DMS153 treated with DMSO at 0.1 percent for 48 hours (cell line): ENCODE data around the gene SYCE3.

Experiments
- DNase-seq: peaks from one replicate; lab custom pipeline; 2025; ENCODE audit not compliant: unreplicated experiment; lab: John Stamatoyannopoulos, UW

SYCE3 gene

DNA sequence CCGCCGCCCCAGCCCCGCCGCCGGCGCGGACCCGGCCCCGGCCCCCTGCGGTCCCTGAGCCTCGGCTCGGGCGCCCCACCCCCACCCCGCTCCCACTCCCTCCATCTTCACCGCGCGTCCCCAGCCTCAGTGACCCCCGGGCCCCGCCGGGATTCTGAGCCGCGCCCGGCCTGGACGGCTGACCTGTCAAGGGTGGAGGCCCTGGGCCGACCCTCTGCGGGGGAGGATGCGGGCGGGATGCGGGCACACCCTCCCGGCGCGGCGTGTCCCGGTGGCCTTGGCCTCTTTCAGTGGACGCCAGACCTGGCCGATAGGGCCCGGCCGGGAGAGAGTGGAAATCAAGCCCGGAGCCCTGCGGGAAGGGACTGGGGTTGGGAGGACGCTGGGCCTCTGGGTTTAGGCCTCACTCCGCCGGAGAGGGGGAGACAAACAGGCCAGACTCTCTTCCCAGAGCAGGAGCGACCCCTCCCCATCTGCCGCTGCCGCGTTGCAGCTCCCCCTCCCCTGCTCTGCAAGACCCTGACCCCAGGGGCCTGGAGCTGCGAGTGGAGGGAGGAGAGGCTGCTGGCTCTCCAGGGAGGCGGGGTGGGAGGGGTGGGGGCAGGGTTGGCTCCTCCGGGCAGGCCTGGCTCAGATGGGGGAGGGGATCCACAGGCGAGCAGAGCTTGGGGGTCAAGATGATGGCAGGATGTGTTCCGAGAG lies 38.4 kb upstream of the SYCE3 start:
- DNase-seq, result no peak

DNA sequence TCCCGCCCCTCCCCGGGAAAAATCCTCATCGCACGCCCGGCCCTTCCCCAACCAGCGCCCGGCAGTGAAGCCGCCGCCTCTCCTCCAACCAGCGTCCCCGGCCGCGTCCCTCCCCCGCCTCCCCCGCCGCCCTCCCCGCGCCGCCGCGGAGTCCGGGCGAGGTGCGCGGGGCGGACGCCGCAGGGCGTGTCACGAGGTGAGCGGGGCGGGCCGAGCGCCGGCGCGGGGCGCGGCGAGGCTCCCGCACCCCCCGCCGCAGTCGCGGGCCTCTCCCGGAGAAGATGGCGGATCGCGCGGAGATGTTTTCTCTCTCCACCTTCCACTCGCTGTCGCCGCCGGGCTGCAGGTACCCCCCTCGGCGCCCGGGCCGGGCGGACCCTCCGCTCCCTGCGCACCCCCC lies 37.8 kb upstream of the SYCE3 start, which contains the start of gene MAPK8IP2:
Gene MAPK8IP2, plus strand, starts transcription at position 256 of the 400 bp plus-strand sequence. Its CDS starts 26 bp downstream, at position 282.
- no peak for DNase-seq

DNA sequence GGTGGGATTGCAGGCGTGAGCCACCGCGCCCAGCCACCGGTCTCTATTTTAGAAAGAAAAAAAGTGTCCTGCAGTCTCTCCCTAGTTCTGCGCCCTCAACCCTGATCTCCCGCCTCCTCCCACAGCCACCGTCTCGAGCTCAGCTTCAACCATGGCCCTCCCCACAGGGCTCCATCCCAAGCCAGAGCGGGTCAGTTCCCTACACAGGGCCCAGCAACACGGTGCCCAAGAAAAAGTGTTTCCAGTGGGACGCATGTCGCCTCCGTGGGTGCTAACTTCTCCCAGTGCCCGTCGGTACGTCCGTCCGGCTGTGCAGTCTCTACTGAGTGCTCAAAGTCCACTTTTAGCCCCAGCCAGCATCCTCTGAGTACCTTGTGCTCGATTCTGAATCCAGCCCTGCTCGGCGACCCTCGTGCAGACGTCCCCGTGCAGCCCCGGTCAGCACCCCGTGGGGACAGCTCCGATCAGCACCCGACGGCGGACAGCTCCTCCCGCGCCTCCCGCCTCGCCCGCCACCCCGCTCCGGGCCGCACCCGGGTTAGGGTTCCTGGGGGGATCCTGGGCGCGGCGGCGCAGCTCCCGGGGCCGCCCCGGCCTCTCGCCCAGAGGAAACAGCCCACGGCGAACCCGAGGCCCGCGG lies 37.2 kb upstream of the SYCE3 start:
- no peak for DNase-seq

- no peak for DNase-seq
Measured at GRCh38 chr22:50597097-50597496, 34.4 kb upstream of the SYCE3 start.

DNA sequence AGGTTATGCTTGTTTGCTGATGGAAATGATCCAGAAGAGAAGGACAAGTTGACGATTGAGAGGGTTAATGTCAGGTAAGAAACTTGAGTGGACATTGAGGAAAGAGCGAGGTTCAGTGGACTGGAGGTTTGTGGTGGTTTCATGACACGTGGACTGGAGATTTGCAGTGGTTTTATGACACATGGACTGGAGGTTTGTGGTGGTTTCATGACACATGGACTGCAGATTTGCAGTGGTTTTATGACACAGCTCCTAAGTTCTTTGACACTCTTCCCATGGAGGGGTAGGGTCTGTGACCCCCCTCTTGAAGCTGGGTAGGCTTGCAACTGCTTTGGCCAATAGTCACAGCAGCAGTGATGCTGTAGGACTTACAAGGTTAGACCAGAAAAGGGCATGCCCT lies 32.5 kb upstream of the SYCE3 start:
- DNase-seq, result no peak

DNA sequence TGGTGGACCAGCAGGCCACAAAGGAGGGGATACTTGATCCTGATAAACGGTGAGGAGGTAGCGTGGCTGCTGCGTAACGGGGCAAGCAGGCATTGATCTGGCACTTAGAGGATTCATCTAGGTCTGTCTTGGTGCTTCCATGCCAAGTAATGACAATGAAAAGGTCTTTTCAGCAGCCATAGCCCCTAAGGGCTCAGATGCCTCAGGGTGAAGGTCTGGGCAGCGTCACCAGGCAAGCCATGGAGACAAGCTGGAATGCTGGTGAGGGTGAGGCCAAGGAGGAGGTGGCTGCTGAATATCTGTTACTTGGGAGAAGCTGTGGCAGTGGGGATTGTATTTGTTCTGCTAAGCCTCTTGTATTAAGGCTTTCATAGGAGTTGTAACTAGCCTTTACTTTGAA lies 24.7 kb upstream of the SYCE3 start:
- no peak for DNase-seq

- DNase-seq, result no peak
Measured at GRCh38 chr22:50586416-50586815, 23.7 kb upstream of the SYCE3 start.

GRCh38 chr22:50585781-50586180 lies 23.1 kb upstream of the SYCE3 start:
- no peak for DNase-seq

DNA sequence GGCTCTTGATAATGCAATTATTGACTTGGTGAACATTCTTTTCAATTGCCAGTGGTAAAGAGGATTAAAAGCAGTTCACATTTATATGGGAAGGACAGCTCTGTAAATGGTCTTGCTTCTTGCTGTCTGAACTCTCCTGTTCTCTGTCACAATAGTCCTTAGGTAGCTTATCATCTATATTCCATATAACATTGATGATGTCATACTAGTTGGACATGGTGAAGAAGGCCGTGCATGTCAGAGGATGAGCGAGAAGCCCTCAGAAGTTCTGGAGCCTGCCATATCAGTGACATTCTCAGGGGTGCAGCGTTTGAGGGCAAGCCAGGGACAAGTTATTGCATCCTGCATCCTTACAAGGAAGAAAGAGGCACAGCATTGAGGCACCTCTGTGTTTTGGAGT lies 22.5 kb upstream of the SYCE3 start:
- DNase-seq, result no peak

- no peak for DNase-seq
Measured at GRCh38 chr22:50584106-50585096, 21.7 kb upstream of the SYCE3 start.

GRCh38 chr22:50583294-50583861 lies 20.7 kb upstream of the SYCE3 start:
- DNase-seq, result no peak

GRCh38 chr22:50582493-50583293 lies 20.0 kb upstream of the SYCE3 start, which contains the start of gene CHKB:
Gene CHKB (minus strand): TSS chr22:50582849. CDS start chr22:50582781, 68 bp downstream.
- DNase-seq, result peak; percentile 96

DNA sequence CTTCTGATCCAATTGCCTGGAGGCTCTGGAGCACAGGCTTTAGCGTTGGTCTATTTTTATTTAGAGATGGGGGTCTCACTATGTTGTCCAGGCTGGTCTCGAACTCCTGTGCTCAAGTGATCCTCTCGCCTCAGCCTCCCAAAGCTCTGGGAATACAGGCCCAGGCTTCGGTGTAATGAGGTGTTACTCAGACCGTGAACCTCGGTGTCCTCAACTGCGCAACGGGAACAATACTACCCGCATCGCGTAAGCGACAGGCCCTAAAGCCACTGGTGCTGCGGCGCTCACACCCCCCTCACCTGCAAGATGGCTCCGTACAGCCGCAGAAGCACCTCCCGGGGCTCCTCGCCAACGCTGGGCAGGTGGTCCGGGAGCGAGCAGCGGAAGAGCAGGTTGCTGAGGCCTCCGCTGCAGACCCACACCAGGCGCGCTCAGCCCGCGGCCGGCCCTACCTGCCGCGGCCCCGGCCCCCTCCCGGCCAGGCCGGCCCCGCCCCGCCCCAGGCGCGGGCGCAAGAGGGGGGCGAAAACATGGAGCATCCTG lies 19.3 kb upstream of the SYCE3 start:
- no peak for DNase-seq

DNA sequence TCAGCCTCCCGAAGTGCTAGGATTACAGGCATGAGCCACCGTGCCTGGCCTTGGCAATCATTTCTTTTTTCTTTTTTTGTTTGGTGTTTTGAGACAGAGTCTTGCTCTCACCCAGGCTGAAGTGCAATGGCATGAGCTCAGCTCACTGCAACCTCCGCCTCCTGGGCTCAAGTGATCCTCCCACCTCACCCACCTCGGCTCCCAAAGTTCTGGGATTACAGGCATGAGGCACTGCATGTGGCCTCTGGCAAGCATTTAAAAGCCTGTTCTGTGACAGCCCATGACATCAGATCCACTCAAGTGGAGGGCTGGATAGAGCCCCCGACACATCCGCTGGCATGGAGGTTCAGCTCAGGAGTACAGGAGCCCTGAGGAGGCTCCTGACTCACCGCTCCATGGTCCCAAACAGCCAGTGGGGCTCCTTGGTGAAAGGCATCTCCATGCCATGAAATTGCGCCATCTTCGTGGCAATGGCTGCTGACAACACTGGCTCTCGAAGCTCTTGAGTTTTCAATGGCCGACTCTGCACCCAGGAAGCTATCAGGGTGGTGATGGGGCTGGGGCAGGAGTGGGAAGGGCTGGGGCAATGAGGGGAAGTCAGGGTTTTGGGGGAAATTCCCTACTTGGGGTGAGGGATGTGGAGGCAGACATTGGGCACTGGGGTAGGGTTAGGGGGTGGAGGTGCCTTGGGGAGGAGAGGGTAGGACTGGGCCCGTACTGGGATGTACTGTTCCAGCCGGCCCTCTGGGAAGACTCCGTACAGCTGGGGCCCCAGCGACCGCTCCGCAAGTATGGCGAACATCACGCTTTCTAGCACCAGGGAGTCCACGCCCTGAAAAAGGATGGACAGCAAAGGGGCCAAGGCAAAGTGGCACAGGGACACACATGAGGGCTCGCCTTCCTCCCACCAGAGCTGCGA lies 18.6 kb upstream of the SYCE3 start:
- no peak for DNase-seq

- no peak for DNase-seq
Measured at GRCh38 chr22:50579752-50580151, 17.0 kb upstream of the SYCE3 start.

DNA sequence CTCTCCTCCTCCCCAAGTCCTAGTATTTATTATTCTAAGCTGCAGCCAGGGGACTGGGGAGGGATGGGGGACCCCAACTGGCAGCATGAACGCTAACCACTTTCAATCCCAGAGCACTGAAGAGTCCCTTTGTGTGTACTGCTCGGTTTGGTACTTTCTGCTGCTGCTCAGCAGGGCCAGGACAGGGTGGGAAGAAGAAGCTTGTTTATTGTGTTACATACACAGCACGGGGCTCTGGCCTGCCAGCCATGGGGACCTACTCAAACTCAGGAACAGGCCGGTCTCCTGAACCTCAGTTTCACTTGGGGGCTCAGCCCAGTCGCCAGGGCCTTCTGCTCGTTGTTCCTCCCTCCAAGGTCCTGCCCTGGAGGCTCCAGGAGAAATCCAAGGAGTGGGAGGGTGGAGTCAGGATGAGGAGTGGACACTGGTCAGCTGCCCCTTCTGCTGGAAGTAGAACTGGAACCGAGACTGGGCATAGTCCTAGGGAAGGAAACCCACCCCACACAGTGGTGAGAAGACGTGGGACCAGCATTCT lies 16.1 kb upstream of the SYCE3 start:
- DNase-seq, result no peak

- DNase-seq, result no peak
Measured at GRCh38 chr22:50577987-50578775, 15.5 kb upstream of the SYCE3 start, which contains the start of gene CPT1B. Gene CPT1B (minus strand): TSS chr22:50578427. CDS start chr22:50577915, 512 bp downstream.

DNA sequence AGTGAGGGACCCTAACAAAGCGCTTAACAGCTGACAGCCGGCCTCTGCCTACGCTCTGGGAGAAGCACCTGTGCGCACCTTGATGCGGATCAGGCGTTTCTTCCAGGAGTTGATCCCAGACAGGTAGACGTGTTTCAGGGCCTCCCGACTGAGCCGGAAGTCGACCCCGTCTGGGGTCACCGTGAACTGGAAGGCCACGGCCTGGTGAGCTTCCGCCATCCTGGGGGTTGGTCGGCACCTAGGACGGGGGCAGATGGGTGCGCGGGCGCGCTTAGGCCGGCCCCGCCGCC lies 14.9 kb upstream of the SYCE3 start:
- DNase-seq, result no peak
